Stimulated activated CD8-positive, alpha-beta memory T cell treated with anti-CD3 and anti-CD28 coated beads, Interleukin-4, amount 100 ng/mL, for 4 hours (primary cell): ENCODE results near the gene GLMP.
"Not testable (repeated sequence)": the region's sequence is repeated elsewhere in the genome, so short reads cannot be mapped to it uniquely, and the experiment has no call there.

ENCODE experiments used
- DNase-seq, 2 donors: peaks; one replicate each; pipeline ENCODE4 v3.0.0-alpha.2; 2020; ENCODE audit warnings: low read depth in 2 of 2, low spot score in 1 of 2

The GLMP gene, protein sequence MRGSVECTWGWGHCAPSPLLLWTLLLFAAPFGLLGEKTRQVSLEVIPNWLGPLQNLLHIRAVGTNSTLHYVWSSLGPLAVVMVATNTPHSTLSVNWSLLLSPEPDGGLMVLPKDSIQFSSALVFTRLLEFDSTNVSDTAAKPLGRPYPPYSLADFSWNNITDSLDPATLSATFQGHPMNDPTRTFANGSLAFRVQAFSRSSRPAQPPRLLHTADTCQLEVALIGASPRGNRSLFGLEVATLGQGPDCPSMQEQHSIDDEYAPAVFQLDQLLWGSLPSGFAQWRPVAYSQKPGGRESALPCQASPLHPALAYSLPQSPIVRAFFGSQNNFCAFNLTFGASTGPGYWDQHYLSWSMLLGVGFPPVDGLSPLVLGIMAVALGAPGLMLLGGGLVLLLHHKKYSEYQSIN

DNA sequence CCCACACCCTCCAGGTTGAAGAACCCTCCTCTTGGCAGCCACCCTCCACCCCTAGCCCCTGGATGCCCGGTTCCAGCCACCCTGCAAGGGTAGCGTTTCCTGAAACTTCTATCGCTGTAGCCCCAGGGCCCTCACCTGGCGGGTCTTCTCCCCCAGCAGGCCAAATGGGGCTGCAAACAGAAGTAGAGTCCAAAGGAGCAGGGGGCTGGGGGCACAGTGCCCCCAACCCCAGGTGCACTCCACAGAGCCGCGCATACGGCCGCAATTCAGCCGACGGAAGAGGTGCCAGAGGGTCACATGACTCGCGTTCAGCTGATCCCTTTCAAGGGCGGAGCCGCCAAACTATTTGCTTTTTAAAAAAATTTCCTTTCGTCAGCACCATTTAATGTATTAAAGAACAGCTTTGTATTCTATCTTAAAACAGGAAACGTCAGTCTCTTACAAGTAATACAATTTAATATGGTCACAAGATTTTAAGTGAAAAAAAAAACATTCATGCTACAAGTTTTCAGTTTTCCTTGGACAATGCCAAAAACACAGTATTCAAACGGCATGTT lies at the start of gene GLMP:
TSS of gene GLMP (minus strand) at position 289 of the 557 bp plus-strand sequence. CDS start at position 255, 34 bp downstream.
- DNase-seq, result peak in 1 of 2 donors; percentile 16

DNA sequence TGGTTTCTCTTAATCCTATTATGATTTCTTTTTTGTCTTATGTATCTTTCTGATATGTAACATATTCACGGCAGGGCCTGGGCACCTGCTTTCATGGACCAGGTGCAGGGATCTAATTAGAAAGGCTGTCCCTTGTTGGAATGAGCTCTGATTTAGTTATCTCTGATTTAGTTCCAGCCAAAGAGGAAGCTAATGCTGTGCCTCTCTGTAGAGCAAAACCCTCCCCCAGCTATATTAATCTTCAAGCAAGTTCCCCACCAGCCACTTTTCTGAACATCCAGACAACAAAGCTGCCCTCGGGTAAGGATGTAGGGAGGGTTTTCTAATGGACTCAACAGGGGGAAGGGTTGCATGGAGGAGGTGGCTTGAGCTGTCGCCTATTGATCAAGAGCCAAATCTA lies 48.9 kb upstream of the GLMP start:
- DNase-seq, result no peak

DNA sequence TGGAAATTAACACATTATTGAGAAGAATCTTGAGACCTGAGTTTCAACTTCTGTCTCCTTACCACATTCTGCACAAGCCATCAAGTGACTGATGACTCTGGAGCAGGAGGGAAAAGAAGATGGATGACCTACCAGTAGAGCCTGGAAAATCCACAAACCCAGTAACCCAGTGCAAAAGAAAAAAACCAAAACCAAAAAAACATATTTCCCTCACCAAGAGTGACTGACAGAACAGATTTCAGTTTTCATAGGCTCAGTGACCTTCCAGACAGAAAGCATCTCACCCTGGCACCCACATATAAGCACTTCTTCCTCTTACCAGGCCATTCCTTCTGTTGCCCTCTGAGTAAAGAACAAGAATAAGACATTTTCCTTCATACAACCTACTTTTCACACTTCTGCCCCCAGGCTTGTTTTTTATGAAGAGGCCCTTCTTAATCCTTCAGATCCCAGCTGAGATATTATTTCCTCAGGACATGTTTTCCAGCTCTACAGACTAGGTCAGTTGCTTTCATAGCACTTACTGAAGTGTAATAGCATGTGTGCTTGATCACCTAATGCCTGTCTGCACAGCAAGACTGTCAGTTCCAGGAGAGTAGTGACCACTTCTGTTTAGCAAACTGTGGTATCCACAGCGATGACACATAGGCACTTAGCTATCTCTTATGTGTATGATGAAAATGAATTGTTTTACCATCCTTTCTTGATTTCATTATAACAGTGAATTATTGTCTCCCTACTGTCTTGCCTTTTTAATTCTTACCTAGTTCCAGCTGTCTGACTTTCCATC lies 46.9 kb upstream of the GLMP start:
- no peak for DNase-seq

DNA sequence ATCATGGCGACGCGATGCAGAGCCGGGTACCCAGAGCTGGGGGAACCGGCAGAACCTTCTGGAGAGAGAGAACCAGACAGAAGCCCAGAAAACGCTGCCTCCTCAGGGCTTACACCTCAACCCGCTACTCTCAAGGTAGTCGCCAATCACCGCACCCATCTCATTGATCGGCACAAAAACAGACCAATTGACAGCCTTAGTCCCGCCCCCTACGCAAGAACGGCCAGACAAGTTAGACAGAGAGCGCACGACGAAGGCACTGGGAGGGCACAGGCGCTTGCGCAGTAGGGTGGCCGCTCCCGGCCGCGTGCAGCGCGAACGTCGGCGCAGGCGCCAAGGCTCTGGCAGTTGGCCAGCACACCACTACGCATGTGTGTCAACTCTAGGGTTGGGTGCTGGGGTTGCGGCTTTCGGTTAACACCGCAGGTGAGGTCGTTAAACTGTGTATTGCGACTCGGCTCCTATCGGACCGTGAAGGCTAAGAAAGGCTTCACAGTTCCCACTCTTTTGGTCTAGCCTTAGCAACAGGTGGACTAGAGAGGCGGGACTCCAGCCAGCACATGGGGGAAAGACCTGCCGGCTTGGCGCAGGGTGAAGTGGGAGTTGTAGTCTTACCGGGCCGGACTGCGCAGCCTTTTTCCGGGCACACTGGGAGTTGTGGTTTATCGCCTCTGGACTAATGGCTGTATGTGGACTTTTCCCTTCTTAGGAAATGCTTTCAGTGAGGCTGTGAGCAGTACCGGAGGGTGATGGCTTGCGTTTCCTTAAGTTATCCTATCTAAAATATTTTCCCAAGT lies 42.9 kb upstream of the GLMP start, which contains the start of the genes CCT3 and TSACC:
TSS of gene CCT3 (minus strand) at position 113 of the 797 bp plus-strand sequence. CDS start at position 5, 108 bp downstream.
TSS of gene TSACC (plus strand) at position 347 of the 797 bp plus-strand sequence. CDS start 1,232 bp downstream, outside the sequence.
- peak; percentile 96 to 97 for DNase-seq

DNA sequence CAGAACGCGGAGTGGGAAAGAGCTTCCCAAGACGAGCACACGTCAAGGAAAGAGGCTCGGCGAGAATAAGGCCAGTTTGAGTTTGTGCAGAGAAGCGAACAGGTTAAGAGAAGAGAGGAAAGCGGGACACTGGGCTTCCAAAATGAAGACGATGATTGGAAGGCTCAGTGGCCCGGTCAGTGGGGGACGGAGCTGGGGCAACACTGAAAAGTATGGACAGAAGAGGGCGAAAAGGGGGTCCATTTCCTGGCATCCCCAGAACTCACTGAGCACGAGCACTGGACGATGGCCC lies 42.4 kb upstream of the GLMP start:
- DNase-seq, result no peak

DNA sequence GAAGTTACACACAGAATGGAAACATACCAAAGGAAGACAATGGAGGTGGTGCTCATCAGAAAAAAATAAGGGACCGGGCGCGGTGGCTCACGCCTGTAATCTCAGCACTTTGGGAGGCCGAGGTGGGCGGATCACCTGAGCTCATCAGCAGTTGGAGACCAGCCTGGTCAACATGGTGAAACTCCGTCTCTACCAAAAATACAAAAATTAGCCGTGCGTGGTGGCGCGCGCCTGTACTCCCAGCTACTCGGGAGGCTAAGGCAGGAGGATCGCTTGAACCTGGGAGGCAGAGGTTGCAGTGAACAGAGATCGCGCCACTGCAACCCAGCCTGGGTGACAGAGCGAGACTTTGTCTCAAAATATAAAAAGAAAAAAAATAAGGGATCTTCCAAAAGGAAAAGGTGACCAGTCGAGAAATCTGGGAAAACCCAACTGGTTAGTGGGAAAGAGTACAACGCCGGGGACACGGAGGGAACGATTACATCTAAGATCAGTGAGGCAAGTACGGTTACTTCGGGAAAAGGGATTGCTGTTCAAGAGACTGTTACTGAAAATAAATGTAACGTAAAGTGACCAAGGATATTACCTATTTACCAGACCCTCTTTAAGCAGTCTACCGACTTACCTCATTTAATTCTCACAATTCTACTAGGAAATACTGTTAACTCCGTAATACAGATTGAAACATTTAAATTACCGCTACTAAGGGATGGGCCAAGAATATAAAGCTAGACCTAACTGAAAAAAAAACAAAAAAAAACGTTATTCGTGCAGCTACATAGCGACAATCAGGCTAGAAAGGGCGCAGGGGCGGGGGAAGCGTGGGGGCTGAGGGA lies 41.8 kb upstream of the GLMP start:
- DNase-seq, result no peak

DNA sequence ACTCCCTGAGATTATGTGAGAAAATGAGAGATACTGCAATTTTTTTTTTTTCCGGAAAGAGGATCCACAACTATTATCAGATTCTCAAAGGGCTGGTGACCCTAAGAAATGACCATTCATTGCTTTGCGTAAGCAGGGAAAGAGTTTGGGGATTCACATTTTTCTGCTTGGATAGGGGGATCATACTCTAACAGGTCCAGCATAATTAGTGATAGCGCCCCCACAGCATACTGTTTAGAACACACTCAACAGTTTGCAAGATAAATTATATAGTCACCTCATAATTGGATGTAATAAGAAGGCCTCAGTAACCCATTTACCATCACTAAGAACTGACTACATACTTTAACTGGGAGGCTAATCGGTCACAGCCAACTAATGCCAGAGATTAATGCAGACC lies 40.8 kb upstream of the GLMP start:
- no peak for DNase-seq

DNA sequence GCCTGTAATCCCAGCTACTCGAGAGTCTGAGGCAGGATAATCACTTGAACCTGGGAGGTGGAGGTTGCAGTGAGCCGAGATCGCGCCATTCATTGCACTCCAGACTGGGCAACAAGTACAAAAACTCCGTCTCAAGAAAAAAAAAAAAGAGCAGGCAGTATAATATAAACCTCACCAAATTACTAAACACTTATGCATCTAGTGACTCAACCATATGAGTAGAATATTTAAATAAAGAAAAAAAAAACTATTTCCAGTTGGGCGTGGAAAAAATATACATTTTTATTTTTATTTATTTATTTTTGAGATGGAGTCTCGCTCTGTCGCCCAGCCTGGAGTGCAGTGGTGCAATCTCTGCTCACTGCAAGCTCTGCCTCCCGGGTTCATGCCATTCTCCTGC lies 27.7 kb upstream of the GLMP start:
- DNase-seq, result not testable (repeated sequence)

DNA sequence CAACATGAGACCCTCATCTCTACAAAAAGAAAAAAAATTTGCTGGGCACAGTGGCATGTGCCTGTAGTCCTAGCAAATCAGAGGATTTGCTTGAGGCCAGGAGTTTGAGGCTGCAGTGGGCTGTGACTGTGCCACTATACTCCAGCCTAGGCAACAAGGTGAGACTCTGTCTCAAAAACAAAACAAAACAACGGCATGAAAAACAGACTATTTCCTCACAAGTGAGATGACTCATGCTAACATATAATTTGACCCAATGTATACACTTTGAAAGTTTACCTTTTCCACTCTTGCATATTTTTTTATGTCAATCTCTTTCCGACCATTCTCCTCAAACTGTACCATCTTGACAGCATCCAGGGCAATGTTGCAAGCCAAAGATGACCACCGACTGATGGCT lies 25.1 kb upstream of the GLMP start:
- no peak for DNase-seq

DNA sequence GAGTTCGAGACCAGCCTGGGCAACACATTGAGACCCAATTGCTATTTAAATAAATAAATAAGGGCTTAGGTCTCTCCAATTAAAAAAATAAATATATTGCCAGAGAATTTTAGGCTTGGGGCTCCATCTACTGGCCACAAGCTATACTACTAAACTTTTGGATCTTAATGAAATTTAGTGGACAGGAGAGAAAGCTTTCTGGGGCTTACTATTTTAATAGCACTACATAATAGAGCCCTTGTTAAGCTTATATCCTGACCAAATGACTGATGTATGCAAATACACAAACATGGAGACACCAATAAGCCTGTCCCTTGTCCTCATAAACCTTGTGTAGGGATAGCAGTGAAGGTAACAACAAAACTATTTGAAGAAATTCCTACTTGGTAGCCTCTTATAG lies 24.2 kb upstream of the GLMP start:
- no peak for DNase-seq

DNA sequence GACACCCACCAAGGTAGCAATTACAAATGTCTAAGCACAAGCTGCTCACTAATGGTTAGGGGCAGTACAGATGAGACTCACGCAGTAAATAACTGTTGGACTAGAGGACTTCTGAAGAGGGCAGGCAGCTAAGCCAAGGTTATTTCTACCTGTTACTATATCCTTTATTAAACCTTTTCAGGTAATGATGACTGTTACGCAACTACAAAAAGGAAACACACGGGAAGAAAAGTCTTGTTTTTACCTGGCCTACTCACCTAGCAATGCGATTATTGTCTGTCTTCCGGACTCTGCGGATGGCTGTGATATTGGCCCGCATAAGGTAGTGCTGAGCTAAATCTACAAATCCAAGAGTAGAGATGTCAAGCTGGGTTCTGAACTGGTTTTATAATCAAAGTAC lies 21.4 kb upstream of the GLMP start:
- DNase-seq, result no peak

DNA sequence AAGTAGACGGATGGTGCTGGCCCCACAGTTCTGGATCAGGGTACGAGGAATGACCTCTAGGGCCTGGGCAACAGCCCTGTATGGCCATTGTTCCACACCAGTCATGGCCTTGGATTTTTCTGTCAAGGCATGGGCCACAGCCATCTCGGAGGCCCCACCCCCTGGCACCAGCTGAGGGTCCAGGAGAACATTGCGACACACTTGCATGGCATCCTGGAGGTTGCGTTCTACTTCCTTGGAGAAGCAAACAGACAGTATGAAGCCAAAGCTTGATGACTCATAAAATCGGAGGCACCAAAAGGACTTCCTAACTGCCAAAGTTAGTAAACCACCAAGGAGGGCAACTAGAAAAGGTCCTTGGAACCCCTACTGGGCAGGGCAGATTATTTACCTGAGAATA lies 15.5 kb upstream of the GLMP start:
- no peak for DNase-seq

DNA sequence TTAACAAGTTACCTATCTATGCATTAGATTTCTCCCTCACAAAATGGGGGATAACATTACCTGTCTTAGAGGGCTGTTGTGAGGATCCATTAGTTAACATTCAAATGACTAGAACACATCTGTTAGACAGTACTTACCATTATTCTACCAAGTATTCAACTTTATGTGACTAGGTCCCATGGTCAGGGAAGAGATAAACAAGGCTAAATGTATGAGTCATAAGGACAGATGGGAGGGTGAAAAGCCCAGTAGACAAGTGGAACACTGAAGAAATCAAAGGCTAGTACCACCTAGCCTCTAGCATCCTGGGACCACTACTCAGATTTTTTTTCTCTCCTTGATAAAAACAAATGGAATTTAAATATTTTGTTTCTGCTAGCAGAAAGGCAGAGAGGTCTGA lies 12.6 kb upstream of the GLMP start:
- no peak for DNase-seq

DNA sequence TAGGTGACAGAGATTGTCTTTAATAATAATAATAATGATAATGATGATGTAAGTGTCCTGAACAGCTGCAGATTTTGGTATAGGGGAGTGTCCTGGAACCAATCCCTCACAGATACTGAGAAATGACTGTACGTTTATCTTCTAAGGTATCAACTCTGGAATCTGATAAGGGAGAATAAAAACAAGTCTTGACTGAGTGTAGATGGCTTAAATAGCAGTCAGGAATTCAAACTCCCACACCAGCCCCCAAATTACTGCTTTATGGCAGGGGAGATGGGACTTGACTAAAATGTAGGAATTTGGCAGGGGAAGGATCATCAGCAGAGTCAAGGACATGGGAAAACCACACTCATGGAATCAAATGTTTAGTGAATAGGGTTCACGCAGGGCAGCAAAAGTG lies 9.7 kb upstream of the GLMP start:
- no peak for DNase-seq

DNA sequence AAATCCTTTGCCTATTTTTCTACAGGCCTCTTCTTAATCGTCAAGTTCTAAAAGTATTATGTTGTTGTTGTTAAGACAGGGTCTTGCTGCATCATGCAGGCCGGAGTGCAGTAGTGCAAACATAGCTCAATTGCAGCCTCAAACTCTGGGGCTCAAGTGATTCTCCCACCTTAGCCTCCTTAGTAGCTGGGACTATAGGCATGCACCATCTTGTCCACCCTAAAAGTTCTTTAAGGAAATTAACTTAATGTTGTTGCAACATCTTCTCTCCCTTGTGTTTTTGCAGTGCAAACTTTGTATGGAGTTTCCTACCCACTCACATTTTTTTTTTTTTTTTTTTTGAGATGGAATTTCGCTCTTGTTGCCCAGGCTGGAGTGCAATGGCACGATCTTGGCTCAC lies 7.8 kb upstream of the GLMP start:
- no peak for DNase-seq

DNA sequence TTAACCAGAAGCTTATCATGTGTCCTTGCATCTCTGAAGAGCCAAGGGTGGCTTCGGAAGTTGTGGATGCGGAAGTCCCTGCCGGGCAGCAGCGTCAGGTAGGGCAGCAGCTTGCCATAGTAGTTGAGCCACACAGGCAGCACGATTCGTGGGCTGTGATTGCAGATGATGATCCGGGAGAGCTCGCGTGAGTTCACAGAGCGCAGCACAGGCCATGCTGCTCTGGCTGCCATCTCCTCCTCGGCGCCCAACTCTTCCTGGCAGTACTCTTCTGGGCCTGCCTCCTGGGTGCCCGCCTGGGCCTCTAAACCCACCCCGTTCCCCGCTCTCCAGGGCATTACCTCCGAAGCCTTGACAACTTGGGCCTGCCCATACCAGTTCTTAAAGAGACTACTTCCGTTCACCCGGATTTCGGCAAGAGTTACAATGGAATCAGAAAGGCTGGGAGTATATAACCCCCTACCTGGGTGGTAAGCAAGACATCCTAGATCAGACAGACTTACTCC lies 3.4 kb upstream of the GLMP start, which contains the start of gene VHLL:
TSS of gene VHLL (minus strand) at position 456 of the 506 bp plus-strand sequence. CDS start at position 338, 118 bp downstream.
- no peak for DNase-seq

DNA sequence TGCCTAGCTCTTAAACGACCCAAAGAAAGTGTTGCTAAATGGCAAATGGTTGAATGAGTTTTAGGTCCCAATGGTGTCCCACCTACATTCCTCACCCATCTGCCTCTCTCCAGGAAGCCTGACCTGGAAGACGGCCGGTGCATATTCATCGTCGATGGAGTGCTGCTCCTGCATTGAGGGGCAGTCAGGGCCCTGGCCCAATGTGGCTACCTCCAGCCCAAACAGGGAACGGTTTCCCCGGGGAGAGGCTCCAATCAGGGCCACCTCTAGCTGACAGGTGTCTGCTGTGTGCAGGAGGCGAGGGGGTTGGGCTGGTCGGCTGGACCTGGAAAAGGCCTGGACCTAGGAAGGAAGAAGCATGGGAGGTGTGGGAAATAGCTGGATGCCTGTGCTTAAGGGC lies 1.6 kb downstream of the GLMP start:
- no peak for DNase-seq

DNA sequence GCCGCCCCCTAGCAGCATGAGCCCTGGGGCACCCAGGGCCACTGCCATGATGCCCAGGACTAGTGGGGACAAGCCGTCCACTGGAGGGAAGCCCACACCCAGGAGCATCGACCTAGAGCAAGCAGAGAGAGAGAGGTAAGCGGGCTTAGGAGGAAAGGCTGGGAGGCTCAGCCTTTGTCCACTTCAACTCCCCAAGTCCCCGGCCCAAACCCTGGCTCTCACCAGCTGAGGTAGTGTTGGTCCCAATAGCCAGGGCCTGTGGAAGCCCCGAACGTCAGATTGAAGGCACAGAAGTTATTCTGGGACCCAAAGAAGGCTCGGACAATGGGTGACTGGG lies 2.4 kb downstream of the GLMP start:
- DNase-seq, result no peak

DNA sequence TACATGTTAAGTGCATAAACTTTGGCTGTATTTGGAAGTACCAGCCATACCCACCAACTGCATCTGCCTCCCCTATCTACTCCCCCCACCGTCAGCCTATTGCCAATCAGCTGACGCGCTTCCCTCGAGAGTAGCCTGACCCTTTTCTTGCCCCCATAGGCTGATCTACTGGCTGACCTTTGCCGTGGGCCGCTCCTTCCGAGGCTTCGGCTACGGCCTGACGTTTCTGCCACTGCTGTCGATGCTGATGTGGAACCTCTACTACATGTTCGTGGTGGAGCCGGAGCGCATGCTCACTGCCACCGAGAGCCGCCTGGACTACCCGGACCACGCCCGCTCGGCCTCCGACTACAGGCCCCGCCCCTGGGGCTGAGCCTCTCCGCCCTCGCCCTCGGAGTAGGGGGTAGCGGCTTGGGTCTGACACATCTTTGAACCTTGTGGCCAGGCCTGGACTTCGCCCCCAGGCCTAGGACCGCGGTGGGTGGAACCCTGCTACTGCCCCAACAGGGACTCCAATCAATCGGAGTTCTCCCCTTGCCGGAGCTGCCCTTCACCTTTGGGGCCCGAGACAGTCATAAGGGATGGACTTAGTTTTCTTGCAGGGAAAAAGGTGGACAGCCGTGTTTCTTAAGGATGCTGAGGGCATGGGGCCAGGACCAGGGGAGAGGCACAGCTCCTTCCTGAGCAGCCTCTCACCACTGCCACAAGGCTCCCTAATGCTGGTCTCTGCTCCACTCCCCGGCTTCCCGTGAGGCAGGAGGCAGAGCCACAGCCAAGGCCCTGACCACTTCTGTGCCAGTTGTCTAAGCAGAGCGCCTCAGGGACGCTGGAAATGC lies 4.0 kb downstream of the GLMP start:
- no peak for DNase-seq
